CD8-positive, alpha-beta memory T cell (primary cell): ENCODE data around the gene SLC43A3. TPM values are rescaled to one million over a fixed set of nuclear protein-coding genes. Genes with fewer than 3 reads are reported as not detected.

Experiments used
- CTCF ChIA-PET: fragments of 350-600 bp; sonication (Branson Sonifier 250); formaldehyde crosslinking; loops from one replicate; lab custom pipeline; 2021; ENCODE audit warnings: antibody characterized with exemption; lab: Charles Lee
- POLR2A ChIA-PET: fragments of 350-600 bp; sonication (Branson Sonifier 250); formaldehyde crosslinking; loops from one replicate; lab custom pipeline; 2021; ENCODE audit warnings: antibody characterized with exemption; lab: Charles Lee
- DNase-seq, 5 donors: peaks; one replicate each; pipeline versions ENCODE4 v3.0.0 to v3.0.0-alpha.2; 2020 to 2022; ENCODE audit warnings: mixed read lengths in 1 of 5
- H3K27ac ChIP-seq: one replicate; pipeline ENCODE4 v1.7.0; 2013; ENCODE audit warnings: low read depth, mild to moderate bottlenecking, low read length, moderate library complexity
- H3K27me3 ChIP-seq: 2 replicates; pipeline ENCODE4 v1.7.0; 2013; ENCODE audit warnings: low read length, mild to moderate bottlenecking; ENCODE audit not compliant: insufficient read depth, poor library complexity, severe bottlenecking
- H3K36me3 ChIP-seq: 2 replicates; pipeline ENCODE4 v1.7.0; 2013; ENCODE audit warnings: mild to moderate bottlenecking, low read length, moderate library complexity; ENCODE audit not compliant: insufficient read depth
- H3K4me1 ChIP-seq: 2 replicates; pipeline ENCODE4 v1.7.0; 2013; ENCODE audit warnings: mild to moderate bottlenecking, low read length, moderate library complexity; ENCODE audit not compliant: insufficient read depth
- H3K4me3 ChIP-seq: 2 replicates; pipeline ENCODE4 v1.7.0; 2013; ENCODE audit warnings: mild to moderate bottlenecking, low read length
- H3K9me3 ChIP-seq: 2 replicates; pipeline ENCODE4 v1.7.0; 2013; ENCODE audit warnings: mild to moderate bottlenecking, low read length
- H3K27ac Mint-ChIP-seq, 8 donors: one replicate each; pipeline ENCODE4 v1.8.0; 2020 to 2021; ENCODE audit warnings: mixed read lengths in 8 of 8, mild to moderate bottlenecking in 6 of 8, inconsistent platforms in 3 of 8, moderate library complexity in 3 of 8
- H3K27me3 Mint-ChIP-seq, 2 donors: one replicate each; pipeline ENCODE4 v1.8.0; 2020 to 2021; ENCODE audit warnings: mixed read lengths in 2 of 2, mild to moderate bottlenecking in 1 of 2, moderate library complexity in 1 of 2
- H3K36me3 Mint-ChIP-seq, 3 donors: one replicate each; pipeline ENCODE4 v1.8.0; 2020 to 2021; ENCODE audit warnings: mixed read lengths in 3 of 3, inconsistent platforms in 1 of 3, mild to moderate bottlenecking in 1 of 3
- H3K4me1 Mint-ChIP-seq, 3 donors: one replicate each; pipeline ENCODE4 v1.8.0; 2020 to 2021; ENCODE audit warnings: mixed read lengths in 3 of 3, inconsistent platforms in 1 of 3, mild to moderate bottlenecking in 1 of 3
- H3K4me3 Mint-ChIP-seq, 7 donors: one replicate each; pipeline ENCODE4 v1.8.0; 2020 to 2021; ENCODE audit warnings: mixed read lengths in 7 of 7, mild to moderate bottlenecking in 6 of 7, moderate library complexity in 4 of 7, inconsistent platforms in 2 of 7
- H3K9me3 Mint-ChIP-seq, 5 donors: one replicate each; pipeline ENCODE4 v1.8.0; 2020 to 2022; ENCODE audit warnings: mixed read lengths in 5 of 5, mild to moderate bottlenecking in 3 of 5, moderate library complexity in 2 of 5, inconsistent platforms in 1 of 5
- polyA plus RNA-seq: library from polyadenylated mRNA; unstranded; fragments of 300-500 nt; fragmentation: Illumina TruSeq; gene quantifications from one replicate; pipeline ENCODE4 v1.2.3, GENCODE V29; 2021
- total RNA-seq, 2 experiments: library from RNA; stranded (reverse); gene quantifications; one replicate each; pipeline ENCODE4 v1.2.3, GENCODE V29; 2021

Gene SLC43A3
- total and polyA plus RNA-seq, 3 experiments from 2014 or later = 32.6 to 447 (median 434) TPM

GRCh38 chr11:57392066-57392762 lies 34.7 kb downstream of the SLC43A3 start:
- no peaks in the 10 kb centered on the region for H3K27me3 ChIP-seq
- H3K9me3 ChIP-seq = no peaks in the 10 kb centered on the region
- no peak overlapping the region for H3K27ac Mint-ChIP-seq
- no peaks in the 10 kb centered on the region for H3K4me1 Mint-ChIP-seq
- H3K4me1 ChIP-seq = no peaks in the 10 kb centered on the region
- no peaks in the 10 kb centered on the region for H3K36me3 Mint-ChIP-seq
- H3K27me3 Mint-ChIP-seq = no peaks in the 10 kb centered on the region
- no peak for DNase-seq
- H3K4me3 Mint-ChIP-seq = no peak overlapping the region
- H3K27ac ChIP-seq = no peak overlapping the region
- no peak overlapping the region for H3K4me3 ChIP-seq
- ChIA-PET POLR2A (no interaction called here), CTCF (no interaction called here)
- H3K36me3 ChIP-seq = no peaks in the 10 kb centered on the region
- no peaks in the 10 kb centered on the region for H3K9me3 Mint-ChIP-seq

GRCh38 chr11:57391539-57391938 lies 35.4 kb downstream of the SLC43A3 start:
- no peaks in the 10 kb centered on the region for H3K36me3 ChIP-seq
- Mint-ChIP-seq H3K27ac (peak overlapping the region in 1 of 8 donors; percentile 44), H3K36me3 (peaks cover 0 to 1% (median 0%) of the 10 kb centered on the region in 3 donors), H3K4me1 (no peaks in the 10 kb centered on the region), H3K27me3 (no peaks in the 10 kb centered on the region), H3K9me3 (no peaks in the 10 kb centered on the region), H3K4me3 (no peak overlapping the region)
- no peaks in the 10 kb centered on the region for H3K4me1 ChIP-seq
- no peaks in the 10 kb centered on the region for H3K27me3 ChIP-seq
- no peaks in the 10 kb centered on the region for H3K9me3 ChIP-seq
- CTCF ChIA-PET = no interaction called here
- no peak overlapping the region for H3K27ac ChIP-seq
- DNase-seq = no peak
- POLR2A ChIA-PET = no interaction called here
- no peak overlapping the region for H3K4me3 ChIP-seq

- Mint-ChIP-seq H3K4me1 (no peaks in the 10 kb centered on the region), H3K27ac (no peak overlapping the region), H3K27me3 (no peaks in the 10 kb centered on the region), H3K9me3 (no peaks in the 10 kb centered on the region), H3K4me3 (no peak overlapping the region), H3K36me3 (peaks cover 0 to 2% (median 0%) of the 10 kb centered on the region in 3 donors)
- Histone ChIP-seq H3K36me3 (no peaks in the 10 kb centered on the region), H3K4me3 (no peak overlapping the region), H3K27ac (no peak overlapping the region), H3K9me3 (no peaks in the 10 kb centered on the region), H3K27me3 (no peaks in the 10 kb centered on the region), H3K4me1 (no peaks in the 10 kb centered on the region)
- POLR2A ChIA-PET = no interaction called here
- DNase-seq = no peak
- CTCF ChIA-PET = no interaction called here
Measured at GRCh38 chr11:57391111-57391510, 35.8 kb downstream of the SLC43A3 start.

GRCh38 chr11:57390535-57390934 lies 36.4 kb downstream of the SLC43A3 start, which contains the start of gene PRG2:
PRG2 (minus strand) TSS chr11:57390650; CDS start chr11:57389944, 706 bp downstream.
- Mint-ChIP-seq H3K36me3 (peaks cover 0 to 2% (median 0%) of the 10 kb centered on the region in 3 donors), H3K4me1 (no peaks in the 10 kb centered on the region), H3K27ac (peak within 1 kb of the TSS in 1 of 8 donors; percentile 44), H3K9me3 (no peaks in the 10 kb centered on the region), H3K27me3 (no peaks in the 10 kb centered on the region), H3K4me3 (no peak within 1 kb of the TSS)
- ChIA-PET CTCF (no interaction called here), POLR2A (no interaction called here)
- H3K27me3 ChIP-seq = no peaks in the 10 kb centered on the region
- no peak for DNase-seq
- H3K27ac ChIP-seq = no peak within 1 kb of the TSS
- H3K9me3 ChIP-seq = no peaks in the 10 kb centered on the region
- H3K36me3 ChIP-seq = no peaks in the 10 kb centered on the region
- no peak within 1 kb of the TSS for H3K4me3 ChIP-seq
- H3K4me1 ChIP-seq = no peaks in the 10 kb centered on the region

- ChIA-PET CTCF (interaction anchor here (0.9 to 1.1 kb wide), 2 partner anchors 37 to 96 kb away, joined by 3 to 4 read pairs; no protein-coding TSS in a partner anchor), POLR2A (no interaction called here)
Measured at GRCh38 chr11:57387289-57388030, 39.5 kb downstream of the SLC43A3 start.

GRCh38 chr11:57386178-57386940 lies 40.6 kb downstream of the SLC43A3 start:
- no peak for DNase-seq
- Mint-ChIP-seq H3K9me3 (no peaks in the 10 kb centered on the region), H3K36me3 (peaks cover 0 to 2% (median 0%) of the 10 kb centered on the region in 3 donors), H3K4me3 (no peak overlapping the region), H3K27ac (no peak overlapping the region), H3K4me1 (no peaks in the 10 kb centered on the region), H3K27me3 (peaks cover 0 to 15% of the 10 kb centered on the region in 2 donors)
- Histone ChIP-seq H3K27me3 (no peaks in the 10 kb centered on the region), H3K4me1 (no peaks in the 10 kb centered on the region), H3K4me3 (no peak overlapping the region), H3K36me3 (no peaks in the 10 kb centered on the region), H3K9me3 (no peaks in the 10 kb centered on the region), H3K27ac (no peak overlapping the region)
- POLR2A ChIA-PET = no interaction called here
- CTCF ChIA-PET = interaction anchor here (1.1 kb wide), 1 partner anchor 97 kb away, joined by 3 read pairs; no protein-coding TSS in a partner anchor

More at GRCh38 chr11:57387289-57388030, 39.5 kb downstream of the SLC43A3 start:
- H3K27me3 ChIP-seq = no peaks in the 10 kb centered on the region
- no peaks in the 10 kb centered on the region for H3K9me3 Mint-ChIP-seq
- no peak overlapping the region for H3K27ac ChIP-seq
- H3K4me1 ChIP-seq = no peaks in the 10 kb centered on the region
- H3K4me3 ChIP-seq = no peak overlapping the region
- no peak overlapping the region for H3K27ac Mint-ChIP-seq
- no peak for DNase-seq
- H3K36me3 Mint-ChIP-seq = peaks cover 0 to 2% (median 0%) of the 10 kb centered on the region in 3 donors
- H3K27me3 Mint-ChIP-seq = peaks cover 0 to 11% of the 10 kb centered on the region in 2 donors
- no peak overlapping the region for H3K4me3 Mint-ChIP-seq
- no peaks in the 10 kb centered on the region for H3K36me3 ChIP-seq
- H3K9me3 ChIP-seq = no peaks in the 10 kb centered on the region
- no peaks in the 10 kb centered on the region for H3K4me1 Mint-ChIP-seq

GRCh38 chr11:57380975-57381374 lies 45.9 kb downstream of the SLC43A3 start, which contains the start of gene PRG3:
PRG3 (minus strand) TSS chr11:57381150; CDS start chr11:57380708, 442 bp downstream.
- Mint-ChIP-seq H3K4me1 (no peaks in the 10 kb centered on the region), H3K9me3 (no peaks in the 10 kb centered on the region), H3K36me3 (no peaks in the 10 kb centered on the region), H3K27ac (peak within 1 kb of the TSS in 2 of 8 donors; percentile 33 to 72), H3K4me3 (no peak within 1 kb of the TSS), H3K27me3 (peaks cover 7 to 47% of the 10 kb centered on the region in 2 donors)
- Histone ChIP-seq H3K4me3 (no peak within 1 kb of the TSS), H3K4me1 (no peaks in the 10 kb centered on the region), H3K27me3 (no peaks in the 10 kb centered on the region), H3K27ac (no peak within 1 kb of the TSS), H3K36me3 (no peaks in the 10 kb centered on the region), H3K9me3 (no peaks in the 10 kb centered on the region)
- POLR2A ChIA-PET = no interaction called here
- DNase-seq = no peak
- CTCF ChIA-PET = no interaction called here
